GM12878 (cell line): ENCODE measurements around the gene PCDHGB5. TPM values are rescaled to one million over a fixed set of nuclear protein-coding genes. Genes with fewer than 3 reads are reported as not detected.

ENCODE experiments used
- ATAC-seq: fragments of 200-7000 bp; cut with Tn5 transposase; 3 replicates; pipeline ENCODE4 v1.9.1; 2020; ENCODE audit warnings: mild to moderate bottlenecking, moderate library complexity
- BruUV-seq: library from RNA; stranded (reverse); fragments of 400-500 nt; replicated peaks from 2 replicates; lab custom pipeline; 2021; lab: Mats Ljungman, UMichigan
- CTCF ChIA-PET: fragments of 300-600 bp; sonication (Branson Sonifier 250); formaldehyde crosslinking; extraction: SDS; loops from one replicate; lab custom pipeline; 2021; ENCODE audit warnings: inconsistent platforms; lab: Yijun Ruan, JAX
- POLR2A ChIA-PET: fragments of 350-600 bp; formaldehyde crosslinking; extraction: SDS; loops from one replicate; lab custom pipeline; 2021; ENCODE audit warnings: inconsistent platforms; lab: Charles Lee
- RAD21 ChIA-PET: fragments of 300-600 bp; sonication (Branson Sonifier 250); formaldehyde crosslinking; loops from one replicate; lab custom pipeline; 2023; ENCODE audit warnings: antibody characterized with exemption; ENCODE audit not compliant: unreplicated experiment; lab: Charles Lee
- SMC1A ChIA-PET: fragments of 300-600 bp; sonication (Branson Sonifier 250); formaldehyde crosslinking; loops from one replicate; lab custom pipeline; 2023; ENCODE audit not compliant: unreplicated experiment, uncharacterized antibody; lab: Charles Lee
- DNase-seq: peaks from one replicate; pipeline ENCODE4 v3.0.0-alpha.2; 2011; ENCODE audit warnings: low read depth, low spot score
- FAIRE-seq: peaks from 3 replicates; lab custom pipeline; 2011; peaks lifted over from hg19 to GRCh38; lab: Jason Lieb, UNC
- H2AFZ ChIP-seq: 2 replicates; pipeline ENCODE4 v1.6.0; 2011; ENCODE audit warnings: low read depth, low read length, control low read depth; ENCODE audit not compliant: control insufficient read depth
- H3K27ac ChIP-seq: 2 replicates; pipeline ENCODE4 v1.5.1; 2011; ENCODE audit warnings: control low read depth; ENCODE audit not compliant: control insufficient read depth, insufficient read depth
- H3K27me3 ChIP-seq, 2 experiments: replicated peaks in 1 of 2; 2 replicates each; pipeline versions ENCODE4 v1.6.0 to v1.6.1; 2011; ENCODE audit warnings: low read length in 1 of 2; ENCODE audit not compliant: control insufficient read depth in 2 of 2, insufficient read depth in 2 of 2
- H3K36me3 ChIP-seq, 2 experiments: 2 replicates each; pipeline ENCODE4 v1.5.1; 2011; ENCODE audit warnings: low read length in 1 of 2; ENCODE audit not compliant: control insufficient read depth in 2 of 2, insufficient read depth in 2 of 2
- H3K4me1 ChIP-seq: 2 replicates; pipeline ENCODE4 v1.6.1; 2011; ENCODE audit warnings: mild to moderate bottlenecking, low read length, moderate library complexity, mixed read lengths; ENCODE audit not compliant: control insufficient read depth, insufficient read depth
- H3K4me2 ChIP-seq: 2 replicates; pipeline ENCODE4 v1.6.0; 2011; ENCODE audit warnings: control low read depth; ENCODE audit not compliant: control insufficient read depth, insufficient read depth
- H3K4me3 ChIP-seq: fragments of 200-600 bp; sonication (generic); 2 replicates; pipeline ENCODE4 v1.5.1; 2016
- H3K79me2 ChIP-seq: 2 replicates; pipeline ENCODE4 v1.6.0; 2011; ENCODE audit warnings: low read length; ENCODE audit not compliant: control insufficient read depth, insufficient read depth
- H3K9ac ChIP-seq: 2 replicates; pipeline ENCODE4 v1.8.0; 2011; ENCODE audit warnings: low read length, control low read depth, mixed read lengths; ENCODE audit not compliant: control insufficient read depth, insufficient read depth
- H3K9me3 ChIP-seq: replicated peaks from 3 replicates; pipeline ENCODE4 v1.5.1; 2011; ENCODE audit warnings: mild to moderate bottlenecking, low read length; ENCODE audit not compliant: control insufficient read depth, insufficient read depth
- H4K20me1 ChIP-seq: 2 replicates; pipeline ENCODE4 v1.6.0; 2011; ENCODE audit not compliant: control insufficient read depth, insufficient read depth
- ATF7 ChIP-seq: fragments of 450-650 bp; IDR thresholded peaks from 2 replicates; pipeline ENCODE4 v1.6.1; 2016; ENCODE audit warnings: low read depth, mild to moderate bottlenecking
- EED ChIP-seq: sonication (generic); IDR thresholded peaks from 2 replicates; pipeline ENCODE4 v1.6.1; 2016; ENCODE audit warnings: antibody characterized with exemption, low read depth
- FOS ChIP-seq: IDR thresholded peaks from 3 replicates; pipeline ENCODE4 v1.6.1; 2011; ENCODE audit warnings: borderline replicate concordance; ENCODE audit not compliant: insufficient read length; ENCODE audit errors: extremely low read depth
- GABPA ChIP-seq: IDR thresholded peaks from 2 replicates; pipeline ENCODE4 v1.6.1; 2014; ENCODE audit warnings: antibody characterized with exemption, low read depth, mild to moderate bottlenecking, inconsistent platforms
- HDGF ChIP-seq: fragments of 450-650 bp; IDR thresholded peaks from 2 replicates; pipeline ENCODE4 v1.6.1; 2016; ENCODE audit warnings: antibody characterized with exemption
- JUND ChIP-seq: IDR thresholded peaks from 2 replicates; pipeline ENCODE4 v1.6.1; 2012; ENCODE audit warnings: low read depth, mild to moderate bottlenecking, low read length, improper control_type of control experiment, moderate library complexity
- MAX ChIP-seq: IDR thresholded peaks from 2 replicates; pipeline ENCODE4 v1.6.1; 2012; ENCODE audit warnings: low read depth, low read length, improper control_type of control experiment
- NFIC ChIP-seq: IDR thresholded peaks from 2 replicates; pipeline ENCODE4 v1.6.1; 2012; ENCODE audit warnings: low read depth, mild to moderate bottlenecking, inconsistent platforms, low read length, moderate library complexity
- PKNOX1 ChIP-seq: fragments of 450-650 bp; IDR thresholded peaks from 2 replicates; pipeline ENCODE4 v1.6.1; 2016; ENCODE audit warnings: mild to moderate bottlenecking
- WGBS: methylation state at CpG from one replicate; pipeline ENCODE4 v1.1.6; 2016; ENCODE audit warnings: low lambda C conversion rate; ENCODE audit not compliant: insufficient replicate concordance, insufficient coverage; ENCODE audit errors: missing lambda C conversion rate; 5-methylcytosine and 5-hydroxymethylcytosine counted together
- in situ Hi-C: fragments of 300-500 bp; cut with MboI; formaldehyde crosslinking; loops from 9 replicates; pipeline ENCODE4 v1.14.3; 2018; ENCODE audit warnings: mixed read lengths
- intact Hi-C: fragments of 100-400 bp; cut with micrococcal nuclease; formaldehyde crosslinking; loops from one replicate; pipeline ENCODE4 v1.14.2; 2022; ENCODE audit not compliant: unreplicated experiment
- polyA plus RNA-seq, 11 experiments: library from polyadenylated mRNA; depleted of rRNA in 4 of 11; unstranded in 6 of 11; stranded (reverse) in 5 of 11; fragments of >200 nt; fragmentation: Nextera tagmentation in 4 of 11; fragmentation: Illumina TruSeq in 1 of 11; extraction: Ambion mirVana in 4 of 11; extraction: Trizol in 1 of 11; gene quantifications; 1 replicate in 1 of 11; 2 replicates in 10 of 11; pipeline versions ENCODE4 v1.2.1 to v1.2.3, GENCODE V29; 2011 to 2016; ENCODE audit warnings: inconsistent platforms in 2 of 11, missing spikeins in 2 of 11, low read depth in 1 of 11
- total RNA-seq, 4 experiments: library from RNA; depleted of rRNA in 3 of 4; stranded (reverse); fragments of >200 nt in 3 of 4; fragmentation: Illumina TruSeq in 1 of 4; extraction: Trizol in 1 of 4; gene quantifications; 2 replicates each; pipeline versions ENCODE4 v1.2.1 to v1.2.3, GENCODE V29; 2013 to 2021
- TF ChIP-seq, protein P1 (sequence below): IDR thresholded peaks from 2 replicates; pipeline ENCODE4 v1.6.1; 2011; ENCODE audit warnings: low read depth, mild to moderate bottlenecking, low read length, moderate library complexity, borderline replicate concordance; ENCODE audit errors: extremely low read depth
- TF ChIP-seq, protein P2 (sequence below): IDR thresholded peaks from 2 replicates; pipeline ENCODE4 v1.6.1; 2012; ENCODE audit warnings: low read length, inconsistent platforms
- TF ChIP-seq, protein P3 (sequence below): fragments of 450-650 bp; IDR thresholded peaks from 2 replicates; pipeline ENCODE4 v1.6.1; 2018; ENCODE audit warnings: mild to moderate bottlenecking, low read depth, moderate library complexity; ENCODE audit not compliant: partially characterized antibody

Gene PCDHGB5
- total and polyA plus RNA-seq, 10 of the 15 experiments (the other 5 are each of a cell fraction or from before 2014, with no cell fraction given) = 0.02 to 2.3 (median 1.3) TPM; not detected in 1

GRCh38 chr5:141409598-141410306 is 12.0 kb downstream of the PCDHGB5 start:
- no peak for ATAC-seq
- POLR2A ChIA-PET = interaction anchor here (0.7 kb wide), 1 partner anchor 1085 kb away, joined by 8 read pairs; no protein-coding TSS in a partner anchor
- no peak overlapping the region for H3K4me2 ChIP-seq
- H3K4me1 ChIP-seq = no peaks in the 10 kb centered on the region; the same call in 1 of the 2 replicates
- peaks cover 13% of the 10 kb centered on the region; the same call in 2 of the 3 replicates for H3K9me3 ChIP-seq
- H2AFZ ChIP-seq = no peak overlapping the region
- WGBS = 88% methylated on average over 63 of the region's 64 CpGs
- no peaks in the 10 kb centered on the region for H3K79me2 ChIP-seq
- in situ Hi-C loops = no loop called here
- RAD21 ChIA-PET = interaction anchor here (1.1 kb wide), 1 partner anchor 154 kb away, joined by 3 read pairs; no protein-coding TSS in a partner anchor
- no peak overlapping the region for H3K4me3 ChIP-seq
- peaks cover 0 to 1% of the 10 kb centered on the region in 2 experiments; a peak in 1 of 4 replicates for H3K27me3 ChIP-seq
- DNase-seq = no peak
- SMC1A ChIA-PET = no interaction called here
- H3K9ac ChIP-seq = no peak overlapping the region
- H3K36me3 ChIP-seq = no peaks in the 10 kb centered on the region
- intact Hi-C loops = no loop called here
- CTCF ChIA-PET = interaction anchor here (0.7 to 1.0 kb wide), 4 partner anchors 11 to 394 kb away, joined by 3 to 4 read pairs (median 4); partner anchors contain the start of gene PCDHGA11
- no peaks in the 10 kb centered on the region for H4K20me1 ChIP-seq
- BruUV-seq = no TSS peak
- FAIRE-seq = no peak
- H3K27ac ChIP-seq = no peak overlapping the region
- no peak for TF ChIP-seq MAX
- TF ChIP-seq NFIC = no peak
- no peak for TF ChIP-seq GABPA
- TF ChIP-seq, protein P1, sequence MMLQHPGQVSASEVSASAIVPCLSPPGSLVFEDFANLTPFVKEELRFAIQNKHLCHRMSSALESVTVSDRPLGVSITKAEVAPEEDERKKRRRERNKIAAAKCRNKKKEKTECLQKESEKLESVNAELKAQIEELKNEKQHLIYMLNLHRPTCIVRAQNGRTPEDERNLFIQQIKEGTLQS = no peak
- TF ChIP-seq FOS = no peak
- TF ChIP-seq, protein P2, sequence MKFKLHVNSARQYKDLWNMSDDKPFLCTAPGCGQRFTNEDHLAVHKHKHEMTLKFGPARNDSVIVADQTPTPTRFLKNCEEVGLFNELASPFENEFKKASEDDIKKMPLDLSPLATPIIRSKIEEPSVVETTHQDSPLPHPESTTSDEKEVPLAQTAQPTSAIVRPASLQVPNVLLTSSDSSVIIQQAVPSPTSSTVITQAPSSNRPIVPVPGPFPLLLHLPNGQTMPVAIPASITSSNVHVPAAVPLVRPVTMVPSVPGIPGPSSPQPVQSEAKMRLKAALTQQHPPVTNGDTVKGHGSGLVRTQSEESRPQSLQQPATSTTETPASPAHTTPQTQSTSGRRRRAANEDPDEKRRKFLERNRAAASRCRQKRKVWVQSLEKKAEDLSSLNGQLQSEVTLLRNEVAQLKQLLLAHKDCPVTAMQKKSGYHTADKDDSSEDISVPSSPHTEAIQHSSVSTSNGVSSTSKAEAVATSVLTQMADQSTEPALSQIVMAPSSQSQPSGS = no peak
- TF ChIP-seq, protein P3, sequence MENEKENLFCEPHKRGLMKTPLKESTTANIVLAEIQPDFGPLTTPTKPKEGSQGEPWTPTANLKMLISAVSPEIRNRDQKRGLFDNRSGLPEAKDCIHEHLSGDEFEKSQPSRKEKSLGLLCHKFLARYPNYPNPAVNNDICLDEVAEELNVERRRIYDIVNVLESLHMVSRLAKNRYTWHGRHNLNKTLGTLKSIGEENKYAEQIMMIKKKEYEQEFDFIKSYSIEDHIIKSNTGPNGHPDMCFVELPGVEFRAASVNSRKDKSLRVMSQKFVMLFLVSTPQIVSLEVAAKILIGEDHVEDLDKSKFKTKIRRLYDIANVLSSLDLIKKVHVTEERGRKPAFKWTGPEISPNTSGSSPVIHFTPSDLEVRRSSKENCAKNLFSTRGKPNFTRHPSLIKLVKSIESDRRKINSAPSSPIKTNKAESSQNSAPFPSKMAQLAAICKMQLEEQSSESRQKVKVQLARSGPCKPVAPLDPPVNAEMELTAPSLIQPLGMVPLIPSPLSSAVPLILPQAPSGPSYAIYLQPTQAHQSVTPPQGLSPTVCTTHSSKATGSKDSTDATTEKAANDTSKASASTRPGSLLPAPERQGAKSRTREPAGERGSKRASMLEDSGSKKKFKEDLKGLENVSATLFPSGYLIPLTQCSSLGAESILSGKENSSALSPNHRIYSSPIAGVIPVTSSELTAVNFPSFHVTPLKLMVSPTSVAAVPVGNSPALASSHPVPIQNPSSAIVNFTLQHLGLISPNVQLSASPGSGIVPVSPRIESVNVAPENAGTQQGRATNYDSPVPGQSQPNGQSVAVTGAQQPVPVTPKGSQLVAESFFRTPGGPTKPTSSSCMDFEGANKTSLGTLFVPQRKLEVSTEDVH = no peak
- TF ChIP-seq JUND = no peak
- TF ChIP-seq EED = no peak
- TF ChIP-seq ATF7 = no peak
- no peak for TF ChIP-seq HDGF
- no peak for TF ChIP-seq PKNOX1
